HG03108 (cell line): ENCODE measurements around the gene RANBP3L.

Experiments
- ATAC-seq: cut with Tn5 transposase; IDR thresholded peaks from one replicate; pipeline ENCODE4 v1.9.1; 2021; ENCODE audit warnings: moderate library complexity; ENCODE audit not compliant: unreplicated experiment

Gene RANBP3L

GRCh38 chr5:36244076-36244475 lies 57.6 kb downstream of the RANBP3L start:
- no peak for ATAC-seq

GRCh38 chr5:36243653-36244052 lies 58.0 kb downstream of the RANBP3L start:
- ATAC-seq = no peak

- ATAC-seq = no peak
Observed at GRCh38 chr5:36242534-36243485, 58.9 kb downstream of the RANBP3L start.

GRCh38 chr5:36241631-36242533 lies 59.8 kb downstream of the RANBP3L start, which contains the start of gene NADK2:
TSS of gene NADK2 (minus strand) at chr5:36241925. CDS start at chr5:36241798, 127 bp downstream.
- peak; percentile 83 for ATAC-seq

- ATAC-seq = peak; percentile 26
Observed at GRCh38 chr5:36240779-36241630, 60.7 kb downstream of the RANBP3L start.

- ATAC-seq = no peak
Observed at GRCh38 chr5:36239370-36240293, 62.1 kb downstream of the RANBP3L start.

- ATAC-seq = no peak
Observed at GRCh38 chr5:36238502-36239295, 63.0 kb downstream of the RANBP3L start.

- ATAC-seq = no peak
Observed at GRCh38 chr5:36237751-36238150, 64.0 kb downstream of the RANBP3L start.

GRCh38 chr5:36236801-36237200 lies 64.9 kb downstream of the RANBP3L start:
- no peak for ATAC-seq

- ATAC-seq = no peak
Observed at GRCh38 chr5:36232533-36232932, 69.2 kb downstream of the RANBP3L start.

GRCh38 chr5:36230151-36230790 lies 71.4 kb downstream of the RANBP3L start:
- ATAC-seq = no peak

- no peak for ATAC-seq
Observed at GRCh38 chr5:36228505-36228904, 73.2 kb downstream of the RANBP3L start.

GRCh38 chr5:36227046-36227445 lies 74.7 kb downstream of the RANBP3L start:
- no peak for ATAC-seq

GRCh38 chr5:36222620-36223019 lies 79.1 kb downstream of the RANBP3L start:
- no peak for ATAC-seq

GRCh38 chr5:36217988-36218387 lies 83.7 kb downstream of the RANBP3L start:
- ATAC-seq = no peak

GRCh38 chr5:36217567-36217966 lies 84.1 kb downstream of the RANBP3L start:
- ATAC-seq = no peak

- no peak for ATAC-seq
Observed at GRCh38 chr5:36215910-36216309, 85.8 kb downstream of the RANBP3L start.

GRCh38 chr5:36214436-36214835 lies 87.3 kb downstream of the RANBP3L start:
- no peak for ATAC-seq
